CD14-positive monocyte (primary cell): ENCODE data around the gene BLZF1. TPM values are rescaled to one million over a fixed set of nuclear protein-coding genes. Genes with fewer than 3 reads are reported as not detected.

Experiments
- DNase-seq, 3 donors: peaks; one replicate each; pipeline ENCODE4 v3.0.0-alpha.2; 2011 to 2022
- H2AFZ ChIP-seq: 2 replicates; pipeline ENCODE4 v1.6.0; 2012; ENCODE audit warnings: mild to moderate bottlenecking, low read depth, low read length, inconsistent platforms; ENCODE audit not compliant: insufficient read depth, poor library complexity, severe bottlenecking
- H3K27ac ChIP-seq, 2 donors: 1 replicate in 1 of 2; 2 replicates in 1 of 2; pipeline ENCODE4 v1.5.1; 2012 to 2013; ENCODE audit warnings: low read length in 2 of 2, control low read depth in 1 of 2, inconsistent platforms in 1 of 2, low read depth in 1 of 2, mild to moderate bottlenecking in 1 of 2
- H3K27me3 ChIP-seq, 2 donors: one replicate each; pipeline versions ENCODE4 v1.6.0 to v1.6.1; 2011 to 2013; ENCODE audit warnings: low read length in 2 of 2; ENCODE audit not compliant: control insufficient read depth in 2 of 2, insufficient read depth in 2 of 2
- H3K36me3 ChIP-seq, 2 donors: replicated peaks in 1 of 2; 1 replicate in 1 of 2; 2 replicates in 1 of 2; pipeline versions ENCODE4 v1.5.1 to v1.6.1; 2012 to 2013; ENCODE audit warnings: low read length in 2 of 2, control low read depth in 1 of 2, inconsistent platforms in 1 of 2, mild to moderate bottlenecking in 1 of 2; ENCODE audit not compliant: insufficient read depth in 2 of 2, control insufficient read depth in 1 of 2
- H3K4me1 ChIP-seq, 2 donors: 1 replicate in 1 of 2; 2 replicates in 1 of 2; pipeline versions ENCODE4 v1.5.1 to v1.6.1; 2012 to 2013; ENCODE audit warnings: low read length in 2 of 2, control low read depth in 1 of 2, inconsistent platforms in 1 of 2, mild to moderate bottlenecking in 1 of 2, moderate library complexity in 1 of 2; ENCODE audit not compliant: insufficient read depth in 2 of 2, control insufficient read depth in 1 of 2
- H3K4me2 ChIP-seq: replicated peaks from 2 replicates; pipeline ENCODE3; 2012; ENCODE audit warnings: low read length, moderate library complexity, mild to moderate bottlenecking; ENCODE audit not compliant: poor library complexity, severe bottlenecking; ENCODE audit errors: extremely low read depth
- H3K4me3 ChIP-seq, 3 experiments: fragments of 200-600 bp in 1 of 3; sonication (generic) in 1 of 3; replicated peaks in 1 of 3; 1 replicate in 2 of 3; 2 replicates in 1 of 3; pipeline ENCODE4 v1.5.1; 2011 to 2013; ENCODE audit warnings: low read length in 3 of 3, mild to moderate bottlenecking in 3 of 3, control low read depth in 2 of 3, low read depth in 2 of 3, inconsistent platforms in 1 of 3, moderate library complexity in 1 of 3
- H3K79me2 ChIP-seq: 2 replicates; pipeline ENCODE4 v1.6.0; 2012; ENCODE audit warnings: mild to moderate bottlenecking, control low read depth, inconsistent platforms, low read length, moderate library complexity; ENCODE audit not compliant: insufficient read depth
- H3K9ac ChIP-seq: 2 replicates; pipeline ENCODE4 v1.6.0; 2017; ENCODE audit warnings: low read length, mild to moderate bottlenecking; ENCODE audit not compliant: insufficient read depth, poor library complexity, severe bottlenecking
- H3K9me3 ChIP-seq, 2 donors: replicated peaks in 1 of 2; 1 replicate in 1 of 2; 2 replicates in 1 of 2; pipeline versions ENCODE4 v1.5.1 to v1.6.1; 2012 to 2013; ENCODE audit warnings: low read length in 2 of 2, control low read depth in 1 of 2; ENCODE audit not compliant: control insufficient read depth in 1 of 2, insufficient read depth in 1 of 2
- H4K20me1 ChIP-seq: 2 replicates; pipeline ENCODE4 v1.6.0; 2012; ENCODE audit warnings: mild to moderate bottlenecking, low read length, control low read depth, moderate library complexity; ENCODE audit not compliant: insufficient read depth
- H3K27ac Mint-ChIP-seq, 7 donors: one replicate each; pipeline ENCODE4 v1.8.0; 2020; ENCODE audit warnings: mild to moderate bottlenecking in 7 of 7, mixed read lengths in 7 of 7, moderate library complexity in 6 of 7, inconsistent platforms in 2 of 7
- H3K27me3 Mint-ChIP-seq, 3 donors: one replicate each; pipeline ENCODE4 v1.8.0; 2021 to 2022; ENCODE audit warnings: low read depth in 3 of 3, mild to moderate bottlenecking in 3 of 3, mixed read lengths in 3 of 3, moderate library complexity in 3 of 3, inconsistent platforms in 1 of 3
- H3K36me3 Mint-ChIP-seq, 2 donors: one replicate each; pipeline ENCODE4 v1.8.0; 2020; ENCODE audit warnings: mixed read lengths in 2 of 2, inconsistent platforms in 1 of 2, mild to moderate bottlenecking in 1 of 2
- H3K4me1 Mint-ChIP-seq: one replicate; pipeline ENCODE4 v1.8.0; 2020; ENCODE audit warnings: mild to moderate bottlenecking, mixed read lengths
- H3K4me3 Mint-ChIP-seq, 2 donors: one replicate each; pipeline ENCODE4 v1.8.0; 2020; ENCODE audit warnings: mild to moderate bottlenecking in 2 of 2, mixed read lengths in 2 of 2, moderate library complexity in 1 of 2
- H3K9me3 Mint-ChIP-seq, 7 donors: one replicate each; pipeline ENCODE4 v1.8.0; 2020 to 2022; ENCODE audit warnings: mixed read lengths in 7 of 7, mild to moderate bottlenecking in 6 of 7, moderate library complexity in 6 of 7, inconsistent platforms in 2 of 7
- WGBS: methylation state at CpG from one replicate; pipeline ENCODE4 v1.1.5; 2013; ENCODE audit warnings: missing lambda C conversion rate; ENCODE audit not compliant: insufficient coverage; 5-methylcytosine and 5-hydroxymethylcytosine counted together
- intact Hi-C, 2 donors: fragments of 100-400 bp; cut with micrococcal nuclease; formaldehyde crosslinking; loops; one replicate each; pipeline versions ENCODE4 v1.15.0 to v1.15.1; 2023
- polyA plus RNA-seq, 3 donors: library from polyadenylated mRNA; depleted of rRNA in 1 of 3; unstranded in 2 of 3; stranded (reverse) in 1 of 3; fragments of 300-500 nt in 2 of 3; fragments of >200 nt in 1 of 3; fragmentation: Illumina TruSeq in 2 of 3; gene quantifications; 1 replicate in 2 of 3; 2 replicates in 1 of 3; pipeline ENCODE4 v1.2.3, GENCODE V29; 2012 to 2021
- TF ChIP-seq, protein P1 (sequence below): fragments of 200-600 bp; IDR thresholded peaks from one replicate; pipeline ENCODE4 v1.8.0; 2022; ENCODE audit warnings: antibody characterized with exemption, mild to moderate bottlenecking

Gene BLZF1
- polyA plus RNA-seq, 3 donors, result 4.8 to 7.9 (median 5.5) TPM

GRCh38 chr1:169327875-169328274 is 40.1 kb upstream of the BLZF1 start:
- Histone ChIP-seq H3K79me2 (no peaks in the 10 kb centered on the region), H3K9me3 (peaks cover 0 to 4% of the 10 kb centered on the region in 2 donors), H4K20me1 (no peaks in the 10 kb centered on the region), H3K4me1 (peaks cover 11 to 14% of the 10 kb centered on the region in 2 donors), H3K4me3 (no peak overlapping the region), H3K4me2 (no peak overlapping the region), H3K36me3 (no peaks in the 10 kb centered on the region), H3K27me3 (no peaks in the 10 kb centered on the region), H2AFZ (no peak overlapping the region), H3K27ac (no peak overlapping the region), H3K9ac (no peak overlapping the region)
- Mint-ChIP-seq H3K27ac (no peak overlapping the region), H3K4me1 (peaks cover 12% of the 10 kb centered on the region), H3K9me3 (peaks cover 9 to 20% (median 13%) of the 10 kb centered on the region in 7 donors), H3K4me3 (no peak overlapping the region), H3K36me3 (peaks cover 0 to 4% of the 10 kb centered on the region in 2 donors), H3K27me3 (no peaks in the 10 kb centered on the region)
- DNase-seq, result no peak
- TF ChIP-seq, protein P1, sequence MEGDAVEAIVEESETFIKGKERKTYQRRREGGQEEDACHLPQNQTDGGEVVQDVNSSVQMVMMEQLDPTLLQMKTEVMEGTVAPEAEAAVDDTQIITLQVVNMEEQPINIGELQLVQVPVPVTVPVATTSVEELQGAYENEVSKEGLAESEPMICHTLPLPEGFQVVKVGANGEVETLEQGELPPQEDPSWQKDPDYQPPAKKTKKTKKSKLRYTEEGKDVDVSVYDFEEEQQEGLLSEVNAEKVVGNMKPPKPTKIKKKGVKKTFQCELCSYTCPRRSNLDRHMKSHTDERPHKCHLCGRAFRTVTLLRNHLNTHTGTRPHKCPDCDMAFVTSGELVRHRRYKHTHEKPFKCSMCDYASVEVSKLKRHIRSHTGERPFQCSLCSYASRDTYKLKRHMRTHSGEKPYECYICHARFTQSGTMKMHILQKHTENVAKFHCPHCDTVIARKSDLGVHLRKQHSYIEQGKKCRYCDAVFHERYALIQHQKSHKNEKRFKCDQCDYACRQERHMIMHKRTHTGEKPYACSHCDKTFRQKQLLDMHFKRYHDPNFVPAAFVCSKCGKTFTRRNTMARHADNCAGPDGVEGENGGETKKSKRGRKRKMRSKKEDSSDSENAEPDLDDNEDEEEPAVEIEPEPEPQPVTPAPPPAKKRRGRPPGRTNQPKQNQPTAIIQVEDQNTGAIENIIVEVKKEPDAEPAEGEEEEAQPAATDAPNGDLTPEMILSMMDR, result no peak
- 95% methylated on average over 2 of the region's 2 CpGs for WGBS
- intact Hi-C loops, result no loop called here

DNA sequence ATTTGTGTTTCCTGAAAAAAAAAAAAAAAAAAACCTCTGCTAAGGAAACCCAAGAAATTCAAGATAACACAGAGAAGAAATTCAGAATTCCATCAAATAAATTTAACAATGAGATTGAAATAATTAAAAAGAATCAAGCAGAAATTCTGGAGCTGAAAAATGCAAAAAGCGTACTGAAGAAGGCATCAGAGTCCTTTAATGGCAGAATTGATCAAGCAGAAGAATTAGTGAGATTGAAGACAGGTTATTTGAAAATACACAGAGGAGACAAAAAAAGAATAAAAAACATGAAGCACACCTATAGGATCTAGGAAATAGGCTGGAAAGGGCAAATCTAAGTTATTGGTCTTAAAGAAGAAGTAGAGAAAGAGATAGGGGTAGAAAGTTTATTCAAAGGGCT is 38.6 kb upstream of the BLZF1 start:
- no peaks in the 10 kb centered on the region for H4K20me1 ChIP-seq
- peaks cover 9 to 20% (median 13%) of the 10 kb centered on the region in 7 donors for H3K9me3 Mint-ChIP-seq
- H3K4me3 ChIP-seq, result no peak overlapping the region
- WGBS, result 100% methylated on average over 1 of the region's 1 CpG
- H3K27me3 Mint-ChIP-seq, result no peaks in the 10 kb centered on the region
- no peak overlapping the region for H3K27ac ChIP-seq
- intact Hi-C loops, result no loop called here
- H3K27ac Mint-ChIP-seq, result no peak overlapping the region
- no peaks in the 10 kb centered on the region for H3K36me3 ChIP-seq
- no peaks in the 10 kb centered on the region for H3K27me3 ChIP-seq
- H3K9me3 ChIP-seq, result peaks cover 0 to 4% of the 10 kb centered on the region in 2 donors
- no peak overlapping the region for H2AFZ ChIP-seq
- H3K4me1 Mint-ChIP-seq, result peaks cover 12% of the 10 kb centered on the region
- DNase-seq, result no peak
- peaks cover 11 to 14% of the 10 kb centered on the region in 2 donors for H3K4me1 ChIP-seq
- no peak overlapping the region for H3K4me3 Mint-ChIP-seq
- TF ChIP-seq, protein P1, result no peak
- H3K9ac ChIP-seq, result no peak overlapping the region
- H3K79me2 ChIP-seq, result no peaks in the 10 kb centered on the region
- H3K36me3 Mint-ChIP-seq, result peaks cover 0 to 4% of the 10 kb centered on the region in 2 donors
- no peak overlapping the region for H3K4me2 ChIP-seq
